GM12878 (cell line): ENCODE measurements around the gene KIAA1671. TPM values are rescaled to one million over a fixed set of nuclear protein-coding genes. Genes with fewer than 3 reads are reported as not detected.

Experiments
- ATAC-seq: fragments of 200-7000 bp; cut with Tn5 transposase; 3 replicates; pipeline ENCODE4 v1.9.1; 2020; ENCODE audit warnings: mild to moderate bottlenecking, moderate library complexity
- BruUV-seq: library from RNA; stranded (reverse); fragments of 400-500 nt; replicated peaks from 2 replicates; lab custom pipeline; 2021; lab: Mats Ljungman, UMichigan
- CTCF ChIA-PET: fragments of 300-600 bp; sonication (Branson Sonifier 250); formaldehyde crosslinking; extraction: SDS; loops from one replicate; lab custom pipeline; 2021; ENCODE audit warnings: inconsistent platforms; lab: Yijun Ruan, JAX
- POLR2A ChIA-PET: fragments of 350-600 bp; formaldehyde crosslinking; extraction: SDS; loops from one replicate; lab custom pipeline; 2021; ENCODE audit warnings: inconsistent platforms; lab: Charles Lee
- RAD21 ChIA-PET: fragments of 300-600 bp; sonication (Branson Sonifier 250); formaldehyde crosslinking; loops from one replicate; lab custom pipeline; 2023; ENCODE audit warnings: antibody characterized with exemption; ENCODE audit not compliant: unreplicated experiment; lab: Charles Lee
- SMC1A ChIA-PET: fragments of 300-600 bp; sonication (Branson Sonifier 250); formaldehyde crosslinking; loops from one replicate; lab custom pipeline; 2023; ENCODE audit not compliant: unreplicated experiment, uncharacterized antibody; lab: Charles Lee
- DNase-seq: peaks from one replicate; pipeline ENCODE4 v3.0.0-alpha.2; 2011; ENCODE audit warnings: low read depth, low spot score
- FAIRE-seq: peaks from 3 replicates; lab custom pipeline; 2011; peaks lifted over from hg19 to GRCh38; lab: Jason Lieb, UNC
- H2AFZ ChIP-seq: 2 replicates; pipeline ENCODE4 v1.6.0; 2011; ENCODE audit warnings: low read depth, low read length, control low read depth; ENCODE audit not compliant: control insufficient read depth
- H3K27ac ChIP-seq: 2 replicates; pipeline ENCODE4 v1.5.1; 2011; ENCODE audit warnings: control low read depth; ENCODE audit not compliant: control insufficient read depth, insufficient read depth
- H3K27me3 ChIP-seq, 2 experiments: replicated peaks in 1 of 2; 2 replicates each; pipeline versions ENCODE4 v1.6.0 to v1.6.1; 2011; ENCODE audit warnings: low read length in 1 of 2; ENCODE audit not compliant: control insufficient read depth in 2 of 2, insufficient read depth in 2 of 2
- H3K36me3 ChIP-seq, 2 experiments: 2 replicates each; pipeline ENCODE4 v1.5.1; 2011; ENCODE audit warnings: low read length in 1 of 2; ENCODE audit not compliant: control insufficient read depth in 2 of 2, insufficient read depth in 2 of 2
- H3K4me1 ChIP-seq: 2 replicates; pipeline ENCODE4 v1.6.1; 2011; ENCODE audit warnings: mild to moderate bottlenecking, low read length, moderate library complexity, mixed read lengths; ENCODE audit not compliant: control insufficient read depth, insufficient read depth
- H3K4me2 ChIP-seq: 2 replicates; pipeline ENCODE4 v1.6.0; 2011; ENCODE audit warnings: control low read depth; ENCODE audit not compliant: control insufficient read depth, insufficient read depth
- H3K4me3 ChIP-seq: fragments of 200-600 bp; sonication (generic); 2 replicates; pipeline ENCODE4 v1.5.1; 2016
- H3K79me2 ChIP-seq: 2 replicates; pipeline ENCODE4 v1.6.0; 2011; ENCODE audit warnings: low read length; ENCODE audit not compliant: control insufficient read depth, insufficient read depth
- H3K9ac ChIP-seq: 2 replicates; pipeline ENCODE4 v1.8.0; 2011; ENCODE audit warnings: low read length, control low read depth, mixed read lengths; ENCODE audit not compliant: control insufficient read depth, insufficient read depth
- H3K9me3 ChIP-seq: replicated peaks from 3 replicates; pipeline ENCODE4 v1.5.1; 2011; ENCODE audit warnings: mild to moderate bottlenecking, low read length; ENCODE audit not compliant: control insufficient read depth, insufficient read depth
- H4K20me1 ChIP-seq: 2 replicates; pipeline ENCODE4 v1.6.0; 2011; ENCODE audit not compliant: control insufficient read depth, insufficient read depth
- BCL11A ChIP-seq: IDR thresholded peaks from 2 replicates; pipeline ENCODE4 v1.6.1; 2011; ENCODE audit warnings: low read depth, low read length
- MTA3 ChIP-seq: IDR thresholded peaks from 2 replicates; pipeline ENCODE4 v1.6.1; 2012; ENCODE audit warnings: low read length, inconsistent platforms, borderline replicate concordance
- MYB ChIP-seq: fragments of 150-350 bp; IDR thresholded peaks from 2 replicates; pipeline ENCODE4 v1.6.1; 2014; ENCODE audit warnings: mild to moderate bottlenecking, low read depth, low read length, borderline replicate concordance
- NFYA ChIP-seq: IDR thresholded peaks from 2 replicates; pipeline ENCODE4 v1.6.1; 2011; ENCODE audit warnings: low read depth, mild to moderate bottlenecking, low read length, improper control_type of control experiment, borderline replicate concordance
- POU2F2 ChIP-seq: IDR thresholded peaks from 3 replicates; pipeline ENCODE4 v1.6.1; 2011; ENCODE audit warnings: low read depth, mild to moderate bottlenecking, low read length, borderline replicate concordance
- RB1 ChIP-seq: fragments of 450-650 bp; formaldehyde crosslinking; IDR thresholded peaks from 2 replicates; pipeline ENCODE4 v1.6.1; 2017; ENCODE audit warnings: mild to moderate bottlenecking, borderline replicate concordance
- SIN3A ChIP-seq: IDR thresholded peaks from 2 replicates; pipeline ENCODE4 v1.6.1; 2012; ENCODE audit warnings: low read depth, low read length, improper control_type of control experiment
- SMAD5 ChIP-seq: IDR thresholded peaks from 2 replicates; pipeline ENCODE4 v1.6.1; 2016; ENCODE audit warnings: antibody characterized with exemption, low read depth
- SMC3 ChIP-seq: IDR thresholded peaks from 2 replicates; pipeline ENCODE4 v1.6.1; 2011; ENCODE audit warnings: low read length, improper control_type of control experiment, borderline replicate concordance
- WGBS: methylation state at CpG from one replicate; pipeline ENCODE4 v1.1.6; 2016; ENCODE audit warnings: low lambda C conversion rate; ENCODE audit not compliant: insufficient replicate concordance, insufficient coverage; ENCODE audit errors: missing lambda C conversion rate; 5-methylcytosine and 5-hydroxymethylcytosine counted together
- in situ Hi-C: fragments of 300-500 bp; cut with MboI; formaldehyde crosslinking; loops from 9 replicates; pipeline ENCODE4 v1.14.3; 2018; ENCODE audit warnings: mixed read lengths
- intact Hi-C: fragments of 100-400 bp; cut with micrococcal nuclease; formaldehyde crosslinking; loops from one replicate; pipeline ENCODE4 v1.14.2; 2022; ENCODE audit not compliant: unreplicated experiment
- polyA plus RNA-seq, 11 experiments: library from polyadenylated mRNA; depleted of rRNA in 4 of 11; unstranded in 6 of 11; stranded (reverse) in 5 of 11; fragments of >200 nt; fragmentation: Nextera tagmentation in 4 of 11; fragmentation: Illumina TruSeq in 1 of 11; extraction: Ambion mirVana in 4 of 11; extraction: Trizol in 1 of 11; gene quantifications; 1 replicate in 1 of 11; 2 replicates in 10 of 11; pipeline versions ENCODE4 v1.2.1 to v1.2.3, GENCODE V29; 2011 to 2016; ENCODE audit warnings: inconsistent platforms in 2 of 11, missing spikeins in 2 of 11, low read depth in 1 of 11
- total RNA-seq, 4 experiments: library from RNA; depleted of rRNA in 3 of 4; stranded (reverse); fragments of >200 nt in 3 of 4; fragmentation: Illumina TruSeq in 1 of 4; extraction: Trizol in 1 of 4; gene quantifications; 2 replicates each; pipeline versions ENCODE4 v1.2.1 to v1.2.3, GENCODE V29; 2013 to 2021
- TF ChIP-seq, protein P1 (sequence below): fragments of 450-650 bp; IDR thresholded peaks from 2 replicates; pipeline ENCODE4 v1.6.1; 2018; ENCODE audit warnings: mild to moderate bottlenecking, low read depth, moderate library complexity; ENCODE audit not compliant: partially characterized antibody

KIAA1671 gene
- total and polyA plus RNA-seq, 10 of the 15 experiments (the other 5 are each of a cell fraction or from before 2014, with no cell fraction given) = 0.05 to 2.7 (median 0.33) TPM

- no peaks in the 10 kb centered on the region for H3K4me1 ChIP-seq
- in situ Hi-C loops = no loop called here
- H3K36me3 ChIP-seq = no peaks in the 10 kb centered on the region
- ChIA-PET POLR2A (interaction anchor here (0.5 kb wide), 1 partner anchor 17 kb away, joined by 4 read pairs; no protein-coding TSS in a partner anchor), CTCF (interaction anchor here (1.0 kb wide), 1 partner anchor 26 kb away, joined by 4 read pairs; no protein-coding TSS in a partner anchor)
- H3K27ac ChIP-seq = no peak overlapping the region
- H3K4me2 ChIP-seq = no peak overlapping the region
- no peak for TF ChIP-seq MTA3
- no peak for TF ChIP-seq SMAD5
- TF ChIP-seq NFYA = no peak
- TF ChIP-seq POU2F2 = no peak
- TF ChIP-seq, protein P1, sequence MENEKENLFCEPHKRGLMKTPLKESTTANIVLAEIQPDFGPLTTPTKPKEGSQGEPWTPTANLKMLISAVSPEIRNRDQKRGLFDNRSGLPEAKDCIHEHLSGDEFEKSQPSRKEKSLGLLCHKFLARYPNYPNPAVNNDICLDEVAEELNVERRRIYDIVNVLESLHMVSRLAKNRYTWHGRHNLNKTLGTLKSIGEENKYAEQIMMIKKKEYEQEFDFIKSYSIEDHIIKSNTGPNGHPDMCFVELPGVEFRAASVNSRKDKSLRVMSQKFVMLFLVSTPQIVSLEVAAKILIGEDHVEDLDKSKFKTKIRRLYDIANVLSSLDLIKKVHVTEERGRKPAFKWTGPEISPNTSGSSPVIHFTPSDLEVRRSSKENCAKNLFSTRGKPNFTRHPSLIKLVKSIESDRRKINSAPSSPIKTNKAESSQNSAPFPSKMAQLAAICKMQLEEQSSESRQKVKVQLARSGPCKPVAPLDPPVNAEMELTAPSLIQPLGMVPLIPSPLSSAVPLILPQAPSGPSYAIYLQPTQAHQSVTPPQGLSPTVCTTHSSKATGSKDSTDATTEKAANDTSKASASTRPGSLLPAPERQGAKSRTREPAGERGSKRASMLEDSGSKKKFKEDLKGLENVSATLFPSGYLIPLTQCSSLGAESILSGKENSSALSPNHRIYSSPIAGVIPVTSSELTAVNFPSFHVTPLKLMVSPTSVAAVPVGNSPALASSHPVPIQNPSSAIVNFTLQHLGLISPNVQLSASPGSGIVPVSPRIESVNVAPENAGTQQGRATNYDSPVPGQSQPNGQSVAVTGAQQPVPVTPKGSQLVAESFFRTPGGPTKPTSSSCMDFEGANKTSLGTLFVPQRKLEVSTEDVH = no peak
- no peak for TF ChIP-seq MYB
- TF ChIP-seq BCL11A = no peak
- TF ChIP-seq SMC3 = no peak
- no peak for TF ChIP-seq SIN3A
- TF ChIP-seq RB1 = no peak
- TF ChIP-seq, all 136 proteins: peak for 0
- intact Hi-C loops = no loop called here
- WGBS = 0% methylated on average over 3 of the region's 3 CpGs
- BruUV-seq = no TSS peak
- no peak overlapping the region for H3K9ac ChIP-seq
- ATAC-seq (no peak), DNase-seq (no peak), FAIRE-seq (no peak)
- ChIA-PET RAD21 (no interaction called here), SMC1A (no interaction called here)
- H3K9me3 ChIP-seq = no peaks in the 10 kb centered on the region
- H2AFZ ChIP-seq = no peak overlapping the region
- no peaks in the 10 kb centered on the region for H3K79me2 ChIP-seq
- H3K4me3 ChIP-seq = no peak overlapping the region
- no peaks in the 10 kb centered on the region for H4K20me1 ChIP-seq
- peaks cover 3% of the 10 kb centered on the region in 2 experiments; a peak in 3 of 4 replicates for H3K27me3 ChIP-seq
These were observed 72.4 kb downstream of the KIAA1671 start for GRCh38 chr22:25024895-25025294.
